ENCODE measurements around the gene REXO1.

The REXO1 gene

GRCh38 chr19:1860042-1860775 lies 11.9 kb upstream of the REXO1 start:
- no peak overlapping the region for H3K4me3 ChIP-seq (ENCODE audit: low read depth in 1 of 2, low read length in 2 of 2)
- DNase-seq (no peak), ATAC-seq (ENCODE audit: insufficient read depth, low read depth) (no peak)
- TF ChIP-seq EZH2 (IDR thresholded peaks at IDR 0.05; ENCODE audit: borderline replicate concordance, low read depth, low read length, severe bottlenecking) (no peak), CTCF (IDR thresholded peaks at IDR 0.05; ENCODE audit: borderline replicate concordance, extremely low read depth, low read length, poor library complexity, severe bottlenecking) (no peak)
- H3K9me3 ChIP-seq (ENCODE audit: insufficient read depth, low read length, severe bottlenecking): no peaks in the 10 kb centered on the region
- H3K4me1 ChIP-seq (ENCODE audit: insufficient read depth, low read length): peaks cover 41% of the 10 kb centered on the region
- H3K4me2 ChIP-seq (ENCODE audit: insufficient read depth, low read length): peak overlapping the region; percentile 92; the same call in 1 of the 2 replicates
- peaks cover 72% of the 10 kb centered on the region for H4K20me1 ChIP-seq (ENCODE audit: insufficient read depth, low read length)
- H3K27me3 ChIP-seq (ENCODE audit: insufficient read depth, low read length, poor library complexity): no peaks in the 10 kb centered on the region
- no peak overlapping the region for H2AFZ ChIP-seq (ENCODE audit: low read depth, low read length)
- peaks cover 83% of the 10 kb centered on the region for H3K79me2 ChIP-seq (ENCODE audit: insufficient read depth, low read length)
- no peak overlapping the region for H3K27ac ChIP-seq (ENCODE audit: low read length)
- H3K36me3 ChIP-seq (ENCODE audit: insufficient read depth, low read length): 0 out of 2 replicates have a peak, but pooled peaks cover 4% of the 10 kb centered on the region
- H3K9ac ChIP-seq (ENCODE audit: low read depth, low read length): no peak overlapping the region

- Histone ChIP-seq H3K27ac (ENCODE audit: low read length) (no peak overlapping the region), H2AFZ (ENCODE audit: low read depth, low read length) (no peak overlapping the region), H3K9ac (ENCODE audit: low read depth, low read length) (no peak overlapping the region), H3K27me3 (ENCODE audit: insufficient read depth, low read length, poor library complexity) (no peaks in the 10 kb centered on the region), H3K4me1 (ENCODE audit: insufficient read depth, low read length) (peaks cover 32% of the 10 kb centered on the region), H3K9me3 (ENCODE audit: insufficient read depth, low read length, severe bottlenecking) (no peaks in the 10 kb centered on the region), H3K36me3 (ENCODE audit: insufficient read depth, low read length) (peaks cover 4% of the 10 kb centered on the region; the same call in 1 of the 2 replicates), H3K79me2 (ENCODE audit: insufficient read depth, low read length) (peaks cover 84% of the 10 kb centered on the region), H3K4me2 (ENCODE audit: insufficient read depth, low read length) (no peak overlapping the region), H4K20me1 (ENCODE audit: insufficient read depth, low read length) (peaks cover 80% of the 10 kb centered on the region), H3K4me3 (ENCODE audit: low read depth in 1 of 2, low read length in 2 of 2) (no peak overlapping the region)
- TF ChIP-seq EZH2 (IDR thresholded peaks at IDR 0.05; ENCODE audit: borderline replicate concordance, low read depth, low read length, severe bottlenecking): no peak
- TF ChIP-seq CTCF (IDR thresholded peaks at IDR 0.05; ENCODE audit: borderline replicate concordance, extremely low read depth, low read length, poor library complexity, severe bottlenecking): no peak
- DNase-seq: no peak
- no peak for ATAC-seq (ENCODE audit: insufficient read depth, low read depth)
Observed at GRCh38 chr19:1859331-1859781, 11.1 kb upstream of the REXO1 start.

- peaks cover 88% of the 10 kb centered on the region for H3K79me2 ChIP-seq (ENCODE audit: insufficient read depth, low read length)
- H3K27ac ChIP-seq (ENCODE audit: low read length): no peak overlapping the region
- ATAC-seq (ENCODE audit: insufficient read depth, low read depth) (no peak), DNase-seq (no peak)
- H3K36me3 ChIP-seq (ENCODE audit: insufficient read depth, low read length): peaks cover 8% of the 10 kb centered on the region
- H3K9me3 ChIP-seq (ENCODE audit: insufficient read depth, low read length, severe bottlenecking): no peaks in the 10 kb centered on the region
- peaks cover 85% of the 10 kb centered on the region for H4K20me1 ChIP-seq (ENCODE audit: insufficient read depth, low read length)
- no peak overlapping the region for H3K9ac ChIP-seq (ENCODE audit: low read depth, low read length)
- H3K4me3 ChIP-seq (ENCODE audit: low read depth in 1 of 2, low read length in 2 of 2): no peak overlapping the region
- H2AFZ ChIP-seq (ENCODE audit: low read depth, low read length): no peak overlapping the region
- H3K4me1 ChIP-seq (ENCODE audit: insufficient read depth, low read length): peaks cover 32% of the 10 kb centered on the region
- H3K27me3 ChIP-seq (ENCODE audit: insufficient read depth, low read length, poor library complexity): no peaks in the 10 kb centered on the region
- H3K4me2 ChIP-seq (ENCODE audit: insufficient read depth, low read length): no peak overlapping the region
- no peak for TF ChIP-seq EZH2 (IDR thresholded peaks at IDR 0.05; ENCODE audit: borderline replicate concordance, low read depth, low read length, severe bottlenecking)
- TF ChIP-seq CTCF (IDR thresholded peaks at IDR 0.05; ENCODE audit: borderline replicate concordance, extremely low read depth, low read length, poor library complexity, severe bottlenecking): no peak
Observed at GRCh38 chr19:1858412-1859081, 10.3 kb upstream of the REXO1 start.
